ENCODE measurements around the gene ANO2.
"Not testable (repeated sequence)": the region's sequence is repeated elsewhere in the genome, so short reads cannot be mapped to it uniquely, and the experiment has no call there.

ANO2 gene

DNA sequence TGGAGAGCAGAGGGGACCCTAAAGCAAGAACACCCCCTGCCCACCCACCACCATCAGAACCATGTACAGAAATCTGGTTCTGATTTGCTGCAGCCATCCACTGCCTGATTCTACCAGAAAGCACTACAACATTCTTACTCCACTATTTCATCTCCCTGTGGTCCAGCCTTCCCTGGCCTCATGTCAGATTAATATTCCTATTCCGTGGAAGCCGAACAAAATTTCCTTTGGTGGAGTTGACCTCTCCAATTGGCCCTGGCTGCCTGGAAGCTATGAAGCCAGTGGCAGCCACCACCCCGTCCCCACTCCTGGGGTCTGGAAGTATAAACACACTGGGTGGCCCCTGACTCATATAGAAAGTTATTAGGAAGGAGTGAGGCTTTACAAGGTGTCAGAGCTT, 60.2 kb downstream of the ANO2 start:
- no peak for DNase-seq

DNA sequence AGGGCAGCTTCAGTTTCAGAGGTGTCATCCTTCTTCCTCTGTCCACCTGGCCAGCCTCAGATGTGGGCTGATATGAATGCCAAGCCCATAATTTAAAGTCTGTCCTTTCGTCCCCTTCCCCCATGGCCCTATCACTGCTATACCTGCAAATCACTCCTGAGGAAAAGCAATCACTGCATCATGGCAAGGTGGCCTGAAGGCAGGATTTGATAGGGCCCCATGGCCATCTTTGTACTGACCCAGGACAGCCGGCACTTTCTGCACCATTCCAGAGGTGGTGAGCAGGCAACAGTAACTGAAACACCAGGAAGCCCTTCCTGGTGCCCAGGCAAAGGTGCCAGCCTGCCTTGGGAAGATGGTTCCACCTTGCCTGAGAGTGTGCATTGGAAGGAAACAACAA, 60.8 kb downstream of the ANO2 start:
- DNase-seq = no peak

DNA sequence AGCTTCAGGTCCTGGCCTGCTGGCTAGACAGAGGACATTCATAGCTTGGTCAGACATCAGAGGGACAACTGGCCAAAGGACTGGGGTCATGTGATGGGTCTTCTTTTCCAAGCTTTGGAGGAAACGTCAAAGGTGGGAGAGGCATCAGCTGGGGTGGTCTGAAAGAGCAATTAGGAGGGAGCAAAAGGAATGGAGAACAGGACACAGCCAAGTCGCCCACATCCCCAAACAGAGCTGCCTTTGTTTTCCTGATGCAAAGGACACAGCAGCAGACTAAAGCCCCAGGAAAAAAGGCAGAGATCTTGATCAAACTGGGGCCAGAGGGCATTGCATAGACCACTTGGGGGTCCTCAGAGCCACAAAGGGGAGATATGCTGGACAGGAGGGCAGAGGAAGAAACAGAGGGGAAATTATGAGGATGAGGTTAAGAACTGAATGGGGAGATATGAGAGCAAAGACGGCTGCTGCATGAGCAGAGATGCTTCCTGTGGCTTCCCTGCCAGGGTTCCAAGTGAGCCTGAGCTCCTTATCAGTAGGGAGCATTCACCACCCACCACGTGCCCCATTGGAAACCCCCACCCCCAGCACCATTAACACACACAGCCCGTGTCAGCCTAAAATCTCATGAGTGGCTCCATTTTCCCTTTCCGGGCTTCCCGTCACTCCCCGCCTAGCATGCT, 62.4 kb downstream of the ANO2 start:
- DNase-seq = no peak

DNA sequence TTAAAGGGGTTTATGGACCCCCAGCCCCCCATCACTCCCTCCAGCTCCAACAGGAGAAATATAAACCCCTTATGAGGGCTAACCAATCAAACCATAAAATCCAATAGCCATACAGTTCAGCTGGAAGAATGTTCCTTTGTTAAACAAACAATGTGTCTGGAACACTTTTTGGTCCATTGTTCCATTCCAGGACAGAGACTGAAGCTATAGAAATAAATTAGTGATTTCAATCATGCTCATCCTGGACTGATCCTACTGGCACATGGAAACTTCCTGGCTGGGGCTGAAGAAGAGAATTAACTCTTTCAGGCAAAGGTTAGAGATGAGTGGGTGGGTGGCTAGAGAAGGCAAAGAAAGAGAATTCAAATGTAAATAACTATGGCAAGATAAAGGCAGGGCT, 63.4 kb downstream of the ANO2 start:
- DNase-seq = no peak

DNA sequence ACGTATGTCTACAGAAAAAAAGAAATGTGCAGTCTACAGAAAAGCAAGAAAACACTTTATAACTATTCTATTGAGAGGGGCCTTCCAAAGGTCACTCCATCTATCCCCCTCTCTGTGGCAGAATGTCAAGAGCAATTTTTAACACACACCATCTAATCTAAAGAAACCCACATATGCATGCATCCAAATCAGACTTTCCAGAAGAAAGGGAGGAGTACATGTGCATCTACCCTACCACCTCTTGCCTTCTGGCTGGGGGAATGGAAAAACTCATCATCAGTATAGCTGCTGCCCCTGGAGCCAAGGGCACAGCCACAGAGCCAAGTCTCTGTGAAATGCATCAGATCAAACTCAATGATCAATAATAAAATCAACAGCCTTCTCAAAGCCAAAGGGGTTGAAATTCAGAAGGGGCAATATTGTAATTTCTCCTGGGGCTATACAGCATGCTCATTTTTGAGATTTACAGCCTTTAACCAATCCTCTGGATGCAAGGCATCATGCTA, 63.9 kb downstream of the ANO2 start:
- DNase-seq = no peak

DNA sequence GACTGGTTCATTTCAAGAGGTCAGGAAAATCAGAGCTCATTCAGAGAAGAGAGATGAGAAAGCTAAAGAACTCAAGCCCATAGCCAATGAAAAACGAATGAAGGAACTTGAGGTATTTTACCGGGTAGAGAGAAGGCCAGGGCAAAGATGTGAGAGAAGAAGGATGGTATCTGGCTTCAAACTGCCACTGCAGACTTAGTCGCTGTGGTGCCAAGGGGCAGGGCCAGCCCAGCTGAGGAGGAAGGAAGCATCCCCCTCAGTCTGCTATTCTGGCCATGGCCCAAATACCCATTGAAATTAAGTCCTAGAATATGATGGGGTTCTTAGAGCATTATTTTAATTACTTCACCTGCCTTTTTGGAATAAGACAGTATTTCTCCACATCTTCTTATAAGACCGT, 69.2 kb downstream of the ANO2 start:
- no peak for DNase-seq

DNA sequence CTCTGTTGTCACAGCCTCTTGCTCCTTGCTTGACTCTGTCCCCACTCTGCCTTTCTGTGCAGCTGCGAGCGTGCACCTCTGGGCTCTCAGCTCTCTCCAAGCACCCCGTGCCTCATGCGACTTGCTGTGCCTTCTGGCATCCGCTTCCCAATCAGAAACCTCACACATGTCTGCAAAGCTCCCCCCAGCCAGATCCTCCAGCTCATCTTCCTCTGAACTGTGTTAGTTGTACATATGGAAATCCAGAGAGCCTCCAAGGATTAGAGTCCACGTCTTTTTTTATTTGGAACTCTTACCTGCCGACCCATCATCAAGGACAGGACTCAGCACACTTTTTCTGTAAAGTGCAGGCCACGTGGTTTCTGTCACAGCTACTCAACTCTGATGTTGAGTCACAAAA, 70.5 kb downstream of the ANO2 start:
- no peak for DNase-seq

DNA sequence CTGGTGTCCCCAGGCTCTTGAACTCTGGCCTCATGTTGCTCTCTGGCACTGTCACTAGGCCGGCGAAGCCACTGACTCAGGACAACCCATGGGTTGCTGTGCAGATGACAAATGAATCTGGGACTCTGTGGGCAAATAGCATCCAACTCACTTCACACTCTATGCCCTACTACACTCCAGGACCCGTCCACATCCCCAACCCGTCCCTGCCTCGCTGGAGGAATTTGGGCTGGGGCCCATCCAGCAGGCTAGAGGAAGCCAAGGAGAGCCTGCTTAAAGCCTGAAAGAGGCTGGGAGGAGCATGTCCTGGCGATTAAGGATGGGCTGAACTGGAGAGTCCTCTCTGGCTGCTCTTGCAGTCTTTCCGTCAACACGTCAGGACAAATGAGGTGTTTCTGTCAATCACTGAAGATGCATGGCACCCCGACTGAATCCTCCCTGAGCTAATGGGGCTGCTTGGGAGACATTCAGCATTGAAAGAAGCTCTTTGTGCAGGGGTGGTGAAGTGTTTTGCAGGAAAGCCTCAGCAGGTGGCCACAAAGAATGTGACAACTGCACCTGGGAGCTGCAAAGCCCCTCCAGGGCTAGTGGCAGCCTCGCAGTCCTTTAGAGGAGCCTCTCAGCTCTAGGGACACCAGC, 71.7 kb downstream of the ANO2 start:
- DNase-seq = no peak

DNA sequence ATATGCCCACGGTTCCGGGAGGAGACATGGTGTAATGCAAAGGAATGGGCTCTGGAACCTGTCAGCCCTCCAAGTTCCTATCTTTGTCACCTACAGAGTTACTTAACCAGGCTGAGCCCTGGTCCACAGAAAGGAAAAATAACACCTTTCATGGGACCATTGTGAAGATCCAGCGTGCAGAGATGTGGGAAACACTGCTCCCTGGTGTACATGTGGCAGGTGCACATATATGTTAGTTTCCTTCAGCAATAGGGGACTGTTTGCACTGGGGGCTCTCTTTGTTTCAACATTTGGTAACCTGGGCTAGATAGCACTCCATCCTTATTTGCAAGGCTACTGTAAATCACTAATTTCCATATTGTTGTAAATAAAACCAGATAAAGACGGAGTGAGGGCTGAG, 72.3 kb downstream of the ANO2 start:
- no peak for DNase-seq

DNA sequence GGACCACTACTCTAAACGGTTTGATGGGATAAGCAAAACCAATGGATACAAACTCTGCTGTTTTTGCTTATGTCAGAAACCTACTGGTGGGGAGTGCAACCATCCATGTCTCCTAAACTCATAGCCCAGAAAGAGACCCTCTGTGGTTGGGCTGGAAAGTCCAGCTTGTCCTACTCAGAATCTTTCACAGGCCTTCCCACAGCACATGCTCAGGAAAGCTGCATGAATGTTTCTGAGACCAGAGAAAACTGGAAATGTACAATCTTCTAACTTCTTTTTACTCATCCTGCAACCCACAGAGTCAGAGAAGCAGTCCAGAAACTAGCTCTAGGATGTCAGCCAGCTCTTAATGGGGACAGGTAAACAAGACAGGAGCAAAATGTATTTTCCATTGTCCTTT, 73.3 kb downstream of the ANO2 start:
- DNase-seq = no peak

DNA sequence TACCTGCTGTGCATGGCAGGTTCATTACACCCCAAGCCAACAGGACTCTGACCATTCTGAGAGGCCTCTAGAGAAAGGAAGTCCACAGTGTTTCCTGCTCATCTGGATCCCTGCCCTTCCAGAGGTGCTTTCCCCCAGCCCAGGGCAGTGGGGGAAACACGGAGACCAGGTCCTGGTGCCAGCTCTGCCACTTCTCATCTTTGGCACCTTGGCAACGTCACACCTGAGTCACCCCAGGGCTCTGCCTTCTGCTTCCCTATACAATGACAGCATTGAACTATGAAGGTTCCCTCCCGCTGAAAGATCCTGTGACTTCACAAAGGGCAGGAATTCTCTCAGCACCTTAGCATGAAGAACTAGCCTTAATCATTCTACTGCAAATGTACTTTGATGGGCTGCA, 74.9 kb downstream of the ANO2 start:
- no peak for DNase-seq

DNA sequence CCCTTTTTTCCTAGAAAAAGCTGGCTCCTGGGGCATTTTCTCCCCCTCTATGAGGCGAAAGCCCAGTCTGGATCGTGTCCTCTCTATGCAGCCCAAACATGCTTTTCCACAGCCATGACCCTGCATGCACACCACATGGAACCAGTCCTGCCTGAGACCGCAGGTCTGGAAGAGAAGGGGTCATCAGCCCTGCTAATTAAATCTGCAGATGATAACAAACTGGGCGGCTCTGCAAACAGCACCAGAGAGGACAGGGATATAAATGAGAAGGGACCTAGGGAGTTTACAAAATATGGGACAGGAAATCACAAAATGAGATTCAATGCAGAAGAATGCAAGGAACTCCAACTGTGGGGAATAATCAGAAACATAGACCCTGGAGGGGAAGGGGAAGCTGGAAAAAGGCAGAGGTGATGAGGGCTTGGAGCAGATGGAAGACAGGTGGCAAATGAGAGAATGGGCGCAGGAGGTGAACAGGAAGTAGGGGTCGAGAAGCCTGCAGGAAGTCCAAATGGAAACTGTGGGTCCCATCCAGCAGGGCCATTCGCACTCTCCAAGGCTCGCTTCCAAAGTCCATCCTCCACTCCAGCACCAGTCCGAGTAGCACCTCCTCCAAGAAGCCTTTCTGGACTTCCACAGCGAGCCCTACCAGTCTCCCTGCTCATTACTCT, 76.3 kb downstream of the ANO2 start:
- DNase-seq = no peak

DNA sequence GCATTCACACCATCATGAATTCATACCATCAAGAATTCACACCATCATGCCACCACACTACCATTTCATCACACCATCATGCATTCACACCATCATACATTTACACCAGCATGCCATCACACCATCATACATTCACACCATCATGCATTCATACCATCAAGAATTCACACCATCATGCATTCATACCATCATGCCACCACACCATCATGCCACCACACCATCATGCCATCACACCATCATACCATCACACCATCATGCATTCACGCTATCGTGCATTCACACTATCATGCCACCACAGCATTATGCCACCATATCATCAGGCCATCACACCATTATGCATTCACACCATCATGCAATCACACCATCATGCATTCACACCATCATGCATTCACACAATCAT, 79.7 kb downstream of the ANO2 start:
- no peak for DNase-seq

DNA sequence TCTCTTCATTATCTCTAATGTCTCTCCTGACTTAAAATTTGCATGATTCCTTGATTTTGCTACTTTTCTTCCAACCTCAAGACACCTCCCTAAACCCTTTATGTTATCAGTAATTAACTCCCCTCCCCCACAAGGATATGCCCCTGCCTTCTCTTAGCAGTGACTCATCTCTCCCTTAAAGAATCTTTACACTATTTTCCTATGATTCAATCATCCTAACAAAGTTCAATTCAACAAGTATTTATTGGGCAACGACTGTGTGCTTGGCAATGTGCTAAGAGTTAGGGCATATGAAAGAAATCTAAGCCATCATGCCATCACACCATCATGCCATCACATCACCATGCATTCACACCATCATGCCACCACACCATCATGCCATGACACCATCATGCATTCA, 80.1 kb downstream of the ANO2 start:
- DNase-seq = no peak

DNA sequence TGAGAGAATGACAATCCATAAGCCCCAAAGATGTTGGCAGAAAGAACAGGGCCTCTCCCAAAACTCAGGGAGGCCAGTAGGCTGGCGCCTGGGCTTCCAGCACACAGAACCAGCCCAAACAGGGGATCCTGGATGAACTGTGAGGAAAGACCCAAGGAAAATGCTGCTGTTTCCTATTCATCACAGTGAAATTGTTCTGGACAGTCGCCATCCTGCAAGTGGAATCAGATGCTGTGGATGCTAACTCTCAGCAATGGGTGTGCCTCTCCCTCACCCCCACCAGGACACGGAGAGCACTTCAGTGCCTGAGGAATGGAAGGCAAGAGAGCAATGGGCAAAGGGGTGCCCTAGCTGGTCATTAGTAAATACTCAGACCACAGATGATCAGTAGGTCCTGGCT, 80.8 kb downstream of the ANO2 start:
- no peak for DNase-seq

DNA sequence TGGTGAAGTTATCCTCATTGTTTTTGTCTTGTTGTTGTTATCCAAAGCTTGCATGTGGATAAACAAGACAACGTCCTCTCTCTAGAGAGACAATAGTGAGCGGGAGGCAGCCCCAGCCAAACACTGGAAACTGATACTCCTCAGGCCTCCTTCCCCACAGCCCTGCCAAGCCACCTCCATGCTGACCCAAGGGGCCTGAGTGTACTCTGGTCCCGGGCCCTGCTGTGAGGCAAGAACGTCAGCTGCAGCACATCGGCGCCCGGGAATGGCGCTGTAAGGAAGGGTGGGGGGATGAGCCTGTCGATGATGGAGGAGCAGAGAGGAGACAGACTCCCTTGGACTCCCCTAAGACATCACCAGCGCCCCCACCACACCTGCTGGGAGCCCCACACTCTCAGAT, 83.6 kb downstream of the ANO2 start:
- no peak for DNase-seq

DNA sequence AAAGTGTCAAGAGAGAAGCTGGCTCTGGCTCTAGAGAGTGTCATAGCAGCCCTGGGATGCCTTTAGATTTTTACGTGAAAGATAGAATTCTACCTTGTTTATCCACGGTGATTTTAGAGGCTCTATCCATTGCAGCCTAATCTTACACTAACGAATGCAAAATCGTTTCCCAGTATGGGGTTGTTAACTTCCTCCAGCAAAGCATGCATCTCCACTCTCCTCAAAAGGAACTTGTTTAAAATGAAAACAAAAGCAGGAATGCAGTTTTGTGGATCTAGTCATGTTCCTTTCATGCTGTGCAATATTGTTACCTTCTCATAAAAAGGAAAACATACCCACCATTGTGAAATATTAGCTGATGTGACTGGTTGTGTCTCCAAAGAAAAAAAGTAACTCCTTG, 88.4 kb downstream of the ANO2 start:
- no peak for DNase-seq

DNA sequence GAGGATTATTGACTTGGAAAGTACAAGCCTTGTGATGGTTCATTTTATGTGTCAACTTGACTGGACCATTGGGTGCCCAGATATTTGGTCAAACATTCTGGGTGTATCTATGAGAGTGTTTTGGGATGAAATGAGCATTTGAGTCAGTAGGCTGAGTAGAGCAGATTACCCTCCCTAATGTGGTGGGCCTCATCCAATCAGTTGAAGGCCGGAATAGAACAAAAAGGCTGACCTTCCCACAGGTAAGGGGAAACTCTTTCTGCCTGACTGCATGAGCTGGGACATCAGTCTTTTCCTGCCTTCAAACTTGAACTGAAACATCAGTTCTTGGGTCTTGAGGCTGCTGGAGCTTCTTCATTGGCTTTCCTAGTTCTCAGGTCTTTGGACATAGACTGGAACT, 98.1 kb downstream of the ANO2 start:
- no peak for DNase-seq

DNA sequence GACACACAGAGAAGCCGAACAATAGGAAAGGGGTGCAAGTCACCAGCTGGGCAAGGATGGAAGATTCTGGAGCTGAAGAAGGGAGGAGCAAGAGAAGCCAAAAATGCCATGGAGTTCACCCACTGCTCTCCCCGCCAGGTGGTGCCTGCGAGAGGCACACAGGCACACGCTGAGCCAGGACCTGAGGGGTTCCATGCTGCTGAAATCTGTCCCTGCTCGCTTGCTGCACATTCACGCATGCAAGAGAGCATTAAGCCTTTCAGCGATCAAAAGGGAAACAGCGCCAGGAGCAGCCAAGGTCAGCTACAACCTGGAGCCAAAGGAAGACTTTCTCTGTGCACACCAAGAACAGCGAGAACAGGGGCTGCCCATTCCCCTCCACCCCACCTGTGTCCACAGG, 104.1 kb downstream of the ANO2 start:
- no peak for DNase-seq

DNA sequence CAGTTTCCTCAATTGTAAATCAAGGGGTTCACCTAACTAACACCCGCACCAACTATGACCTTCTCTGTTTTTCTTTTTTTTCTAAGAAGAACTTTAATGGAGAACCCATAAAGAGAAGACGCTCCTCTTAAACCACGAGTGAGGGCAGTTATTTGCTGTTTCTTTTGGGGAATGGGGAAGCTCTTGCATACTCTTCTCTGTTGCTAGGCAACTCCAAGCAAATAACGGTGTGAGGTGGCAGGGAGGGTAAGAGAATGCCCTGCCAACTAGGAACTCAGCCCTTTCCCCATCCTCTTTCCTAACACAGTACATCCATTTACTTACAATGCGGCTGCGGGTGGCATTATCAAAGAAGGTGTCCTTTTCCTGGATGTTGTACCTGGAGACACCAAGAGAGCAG, 114.9 kb downstream of the ANO2 start:
- no peak for DNase-seq

DNA sequence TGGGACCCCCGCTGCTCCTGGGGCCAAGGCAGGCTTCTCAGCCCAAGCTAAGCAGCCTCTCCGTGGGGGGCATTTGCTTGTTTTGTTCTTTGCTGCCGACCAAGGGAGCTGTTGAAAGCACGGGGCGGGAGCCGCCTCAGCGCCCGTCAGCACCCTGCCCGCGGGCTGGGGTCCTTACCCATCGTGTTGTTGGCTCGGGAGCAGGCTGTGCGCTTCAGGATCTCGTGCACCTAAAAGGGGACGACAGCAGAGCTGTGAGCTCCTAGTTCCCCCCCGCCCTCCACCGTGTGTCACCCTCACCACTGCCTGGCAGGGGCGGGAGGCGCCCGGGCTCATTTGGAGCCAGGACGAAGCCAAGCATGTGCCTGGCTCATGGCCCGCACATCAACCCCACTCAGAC, 117.5 kb downstream of the ANO2 start:
- DNase-seq = no peak

DNA sequence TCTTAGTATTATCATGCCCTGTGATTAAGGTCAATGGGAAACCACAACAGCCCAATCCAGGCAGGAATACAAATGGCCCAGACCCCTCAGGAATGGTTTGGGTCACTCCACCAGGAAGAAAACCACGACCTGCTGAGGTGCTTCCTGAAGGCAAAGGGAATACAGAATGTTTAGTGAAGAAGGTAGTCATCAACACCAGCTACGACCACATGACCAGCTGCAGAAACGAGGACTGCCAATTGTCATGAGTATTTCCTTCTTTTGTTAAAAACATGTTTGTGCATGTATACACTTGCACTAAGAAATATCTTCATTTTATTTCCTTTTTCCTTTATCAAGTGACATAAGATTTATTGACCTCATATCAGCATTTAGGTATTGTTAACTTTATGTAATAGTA, 119.3 kb downstream of the ANO2 start:
- not testable (repeated sequence) for DNase-seq

DNA sequence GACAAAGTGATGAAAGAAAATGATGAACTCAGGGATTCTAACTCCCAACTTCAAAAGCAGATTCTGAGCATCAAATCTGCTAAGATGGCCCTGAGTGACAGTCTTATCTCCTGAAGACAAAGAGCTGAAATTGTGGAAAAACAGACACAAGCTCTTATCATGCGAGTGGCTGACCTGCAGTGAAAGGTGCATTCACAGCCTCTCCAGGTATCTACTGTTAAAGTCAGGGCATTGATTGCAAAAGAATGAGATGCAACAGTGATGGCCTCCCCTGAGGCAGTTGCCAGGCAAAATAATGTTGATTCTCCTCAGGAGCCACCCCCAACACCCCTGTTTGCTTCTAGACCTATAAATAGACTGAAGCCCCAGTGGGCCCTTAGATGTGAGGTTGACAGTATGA, 126.2 kb downstream of the ANO2 start:
- not testable (repeated sequence) for DNase-seq

DNA sequence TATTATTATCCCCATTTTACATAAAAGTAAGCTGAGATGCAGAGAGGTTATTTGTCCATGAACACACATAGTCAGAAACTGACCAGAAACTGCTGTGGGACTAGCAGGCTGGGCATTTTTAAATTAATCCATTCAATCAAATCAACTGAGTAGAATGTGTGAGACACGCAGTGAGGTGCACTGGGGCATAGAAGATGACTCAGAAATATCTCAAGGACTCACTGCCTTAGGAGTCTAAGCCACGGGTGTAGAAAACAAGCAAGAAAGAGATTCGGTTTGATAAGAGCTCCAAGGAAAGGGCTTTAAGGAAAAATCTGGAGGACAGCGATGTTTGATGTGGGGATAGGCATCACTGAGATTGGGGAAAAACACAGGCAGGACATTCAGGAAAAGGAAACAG, 127.8 kb downstream of the ANO2 start:
- DNase-seq = no peak

DNA sequence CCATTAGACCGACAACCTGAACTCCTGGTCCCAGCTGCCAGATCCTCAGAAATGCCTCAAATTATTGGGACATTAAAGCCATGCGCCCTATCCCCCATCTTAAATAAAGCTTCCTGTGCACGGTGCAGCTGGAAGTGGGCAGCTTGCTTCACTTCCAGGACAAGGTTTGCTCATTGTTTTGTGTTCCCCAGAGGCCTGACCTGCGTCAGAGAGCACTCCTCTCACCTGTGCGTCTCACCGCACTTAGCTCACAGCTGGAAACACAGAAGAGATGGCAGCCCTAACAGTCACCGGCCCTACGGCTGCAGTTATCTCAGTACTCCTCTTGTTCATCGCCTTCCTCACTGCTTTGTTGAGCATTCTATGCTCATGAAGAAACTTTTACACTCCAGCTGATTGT, 135.5 kb downstream of the ANO2 start:
- no peak for DNase-seq
